ENCODE results near the gene NKX6-1.

Gene NKX6-1

GRCh38 chr4:84483688-84484087 lies 15.4 kb downstream of the NKX6-1 start:
- Histone ChIP-seq H3K36me3 (no peaks in the 10 kb centered on the region), H3K9me3 (replicated peaks in 1 of 11) (peaks cover 23 to 40% (median 30%) of the 10 kb centered on the region in 11 experiments), H3K27ac (no peak overlapping the region), H3K27me3 (no peaks in the 10 kb centered on the region), H4K20me1 (no peaks in the 10 kb centered on the region), H3K4me2 (no peak overlapping the region), H3K4me1 (no peaks in the 10 kb centered on the region), H3K9ac (no peak overlapping the region), H3K4me3 (no peak overlapping the region)
- TF ChIP-seq Cebpa-rat (IDR thresholded peaks at IDR 0.05), result no peak

DNA sequence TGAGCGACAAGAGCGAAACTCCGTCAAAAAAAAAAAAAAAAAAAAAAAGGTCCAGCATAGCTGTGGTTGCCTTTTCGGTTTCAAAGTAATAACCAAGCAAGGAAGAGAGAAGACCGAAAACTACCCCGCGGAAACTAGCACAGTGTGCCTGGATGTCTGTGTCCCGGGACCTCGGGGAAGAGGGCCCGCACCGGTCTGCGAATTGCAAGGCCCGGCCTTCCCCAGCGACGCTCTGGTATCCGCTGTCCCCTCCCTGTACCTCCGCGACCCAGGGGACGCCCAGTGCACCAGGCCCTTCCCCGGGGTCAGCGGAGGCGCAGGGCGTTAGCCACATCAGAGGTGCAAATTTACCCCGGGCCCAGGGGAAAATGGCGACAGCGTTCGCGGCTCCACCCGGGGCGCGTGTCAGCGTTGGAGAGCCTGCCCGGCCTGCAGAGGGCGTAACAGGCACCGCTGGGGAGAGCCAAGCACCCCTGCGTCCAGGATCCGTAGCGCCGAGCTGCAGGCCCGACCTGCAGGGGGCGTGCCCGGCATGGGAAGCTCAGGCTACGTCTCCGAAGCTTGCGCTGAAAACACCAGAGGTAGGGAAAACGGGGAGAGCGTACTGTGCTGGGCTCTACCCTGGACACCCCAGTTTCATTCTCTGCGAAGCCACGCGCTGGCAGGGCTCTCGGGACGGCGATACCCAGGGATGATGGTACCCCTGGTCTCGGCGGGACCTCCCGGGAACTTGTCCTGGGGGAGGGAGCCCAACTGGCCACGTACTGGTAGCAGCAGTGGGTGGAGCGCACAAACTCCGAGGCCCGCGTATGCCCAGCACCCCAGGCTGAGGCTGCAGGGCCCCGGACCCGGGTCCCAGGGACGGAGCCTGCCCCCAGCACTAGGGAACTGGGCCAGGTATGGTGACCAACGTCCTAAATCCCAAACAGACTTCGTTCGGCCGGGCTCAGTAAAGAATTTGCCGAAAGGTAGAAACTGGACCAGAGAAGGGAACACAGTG lies 16.2 kb downstream of the NKX6-1 start:
- H3K27ac ChIP-seq, result no peak overlapping the region
- no peak overlapping the region for H3K9ac ChIP-seq
- no peaks in the 10 kb centered on the region for H3K4me1 ChIP-seq
- no peaks in the 10 kb centered on the region for H3K36me3 ChIP-seq
- no peak for TF ChIP-seq Cebpa-rat (IDR thresholded peaks at IDR 0.05)
- no peaks in the 10 kb centered on the region for H4K20me1 ChIP-seq
- peaks cover 23 to 40% (median 30%) of the 10 kb centered on the region in 11 experiments for H3K9me3 ChIP-seq (replicated peaks in 1 of 11)
- no peaks in the 10 kb centered on the region for H3K27me3 ChIP-seq
- no peak overlapping the region for H3K4me2 ChIP-seq
- no peak overlapping the region for H3K4me3 ChIP-seq

- H3K4me3 ChIP-seq, result no peak overlapping the region
- H3K4me1 ChIP-seq, result no peaks in the 10 kb centered on the region
- H3K9me3 ChIP-seq (replicated peaks in 1 of 11), result peaks cover 23 to 40% (median 30%) of the 10 kb centered on the region in 11 experiments
- H4K20me1 ChIP-seq, result no peaks in the 10 kb centered on the region
- TF ChIP-seq Cebpa-rat (IDR thresholded peaks at IDR 0.05), result no peak
- no peaks in the 10 kb centered on the region for H3K36me3 ChIP-seq
- no peak overlapping the region for H3K4me2 ChIP-seq
- no peaks in the 10 kb centered on the region for H3K27me3 ChIP-seq
- no peak overlapping the region for H3K27ac ChIP-seq
- no peak overlapping the region for H3K9ac ChIP-seq
Observed at GRCh38 chr4:84481860-84482245, 17.2 kb downstream of the NKX6-1 start.

- no peaks in the 10 kb centered on the region for H4K20me1 ChIP-seq
- H3K27me3 ChIP-seq, result no peaks in the 10 kb centered on the region
- H3K4me2 ChIP-seq, result no peak overlapping the region
- H3K9ac ChIP-seq, result no peak overlapping the region
- no peaks in the 10 kb centered on the region for H3K4me1 ChIP-seq
- H3K9me3 ChIP-seq (replicated peaks in 1 of 11), result peaks cover 23 to 40% (median 30%) of the 10 kb centered on the region in 11 experiments
- H3K36me3 ChIP-seq, result no peaks in the 10 kb centered on the region
- no peak overlapping the region for H3K27ac ChIP-seq
- no peak overlapping the region for H3K4me3 ChIP-seq
- TF ChIP-seq Cebpa-rat (IDR thresholded peaks at IDR 0.05), result no peak
Observed at GRCh38 chr4:84481077-84481859, 17.8 kb downstream of the NKX6-1 start.

DNA sequence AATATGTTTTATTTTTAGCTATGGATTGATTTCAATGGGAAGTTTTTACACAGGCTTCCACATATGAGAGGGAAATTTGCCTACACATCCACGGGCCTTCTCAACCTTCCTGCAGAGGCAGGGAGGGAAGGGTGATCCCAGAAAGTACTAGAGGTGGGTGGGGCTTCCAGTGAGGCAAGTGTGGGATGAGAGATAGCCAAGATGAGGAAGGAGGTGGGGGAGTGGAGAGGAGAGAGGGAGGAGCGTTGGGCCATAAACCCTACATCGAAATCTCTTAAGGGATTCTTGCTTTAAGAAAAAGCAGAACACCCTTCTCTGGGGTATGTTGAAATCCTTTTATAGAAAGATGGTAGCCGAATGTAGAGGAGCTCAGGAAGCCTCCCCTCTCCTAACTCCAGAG lies 19.0 kb downstream of the NKX6-1 start:
- Histone ChIP-seq H3K27me3 (no peaks in the 10 kb centered on the region), H3K4me2 (no peak overlapping the region), H3K9ac (no peak overlapping the region), H3K36me3 (no peaks in the 10 kb centered on the region), H3K27ac (no peak overlapping the region), H3K4me3 (no peak overlapping the region), H3K4me1 (no peaks in the 10 kb centered on the region), H3K9me3 (replicated peaks in 1 of 11) (peaks cover 23 to 40% (median 30%) of the 10 kb centered on the region in 11 experiments), H4K20me1 (no peaks in the 10 kb centered on the region)
- TF ChIP-seq Cebpa-rat (IDR thresholded peaks at IDR 0.05), result no peak

- Histone ChIP-seq H3K9ac (no peak overlapping the region), H4K20me1 (no peaks in the 10 kb centered on the region), H3K36me3 (no peaks in the 10 kb centered on the region), H3K27me3 (no peaks in the 10 kb centered on the region), H3K9me3 (replicated peaks in 1 of 11) (peaks cover 23 to 40% (median 30%) of the 10 kb centered on the region in 11 experiments), H3K4me3 (no peak overlapping the region), H3K27ac (no peak overlapping the region), H3K4me2 (no peak overlapping the region), H3K4me1 (no peaks in the 10 kb centered on the region)
- TF ChIP-seq Cebpa-rat (IDR thresholded peaks at IDR 0.05), result no peak
Observed at GRCh38 chr4:84479663-84480062, 19.4 kb downstream of the NKX6-1 start.

DNA sequence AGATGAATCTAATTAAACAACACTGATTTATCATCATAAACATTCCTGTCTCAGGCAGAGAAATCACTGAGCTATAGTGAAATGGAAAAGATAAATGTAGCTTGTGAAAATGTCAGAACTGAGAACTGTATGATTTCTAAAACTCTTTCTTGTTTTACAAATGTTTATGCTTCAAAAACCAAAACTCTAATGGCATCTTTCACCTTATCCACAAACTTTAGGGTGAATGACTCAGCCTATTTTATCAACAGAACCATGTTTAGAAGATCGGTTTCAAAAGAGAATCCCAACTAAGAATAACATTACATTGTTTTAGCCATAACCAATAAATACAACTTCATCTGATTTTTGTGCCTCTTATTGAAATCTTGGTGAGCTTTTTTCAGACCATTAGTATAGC lies 21.4 kb downstream of the NKX6-1 start:
- Histone ChIP-seq H3K9me3 (replicated peaks in 1 of 11) (peaks cover 11 to 21% (median 18%) of the 10 kb centered on the region in 11 experiments), H3K27me3 (no peaks in the 10 kb centered on the region), H3K4me3 (no peak overlapping the region), H3K27ac (no peak overlapping the region), H3K4me1 (no peaks in the 10 kb centered on the region), H3K4me2 (no peak overlapping the region), H3K9ac (no peak overlapping the region), H4K20me1 (no peaks in the 10 kb centered on the region), H3K36me3 (no peaks in the 10 kb centered on the region)
- TF ChIP-seq Cebpa-rat (IDR thresholded peaks at IDR 0.05), result no peak

GRCh38 chr4:84474107-84474506 lies 25.0 kb downstream of the NKX6-1 start:
- Histone ChIP-seq H3K27me3 (no peaks in the 10 kb centered on the region), H3K9ac (no peak overlapping the region), H3K4me3 (no peak overlapping the region), H3K4me1 (no peaks in the 10 kb centered on the region), H4K20me1 (no peaks in the 10 kb centered on the region), H3K9me3 (replicated peaks in 1 of 11) (no peaks in the 10 kb centered on the region), H3K4me2 (no peak overlapping the region), H3K27ac (no peak overlapping the region), H3K36me3 (no peaks in the 10 kb centered on the region)
- TF ChIP-seq Cebpa-rat (IDR thresholded peaks at IDR 0.05), result no peak

- no peaks in the 10 kb centered on the region for H3K4me1 ChIP-seq
- H3K36me3 ChIP-seq, result no peaks in the 10 kb centered on the region
- H3K4me2 ChIP-seq, result no peak overlapping the region
- H3K9me3 ChIP-seq (replicated peaks in 1 of 11), result no peaks in the 10 kb centered on the region
- no peak overlapping the region for H3K9ac ChIP-seq
- no peaks in the 10 kb centered on the region for H3K27me3 ChIP-seq
- no peak overlapping the region for H3K27ac ChIP-seq
- no peak overlapping the region for H3K4me3 ChIP-seq
- no peak for TF ChIP-seq Cebpa-rat (IDR thresholded peaks at IDR 0.05)
- H4K20me1 ChIP-seq, result no peaks in the 10 kb centered on the region
Observed at GRCh38 chr4:84472154-84472553, 26.9 kb downstream of the NKX6-1 start.

All from BLaER1 treated with 17β-estradiol and CSF1 and Interleukin-3, amounts not matched to agents 10 nM and 100 nM (cell line).